Fibroblast of villous mesenchyme (primary cell): ENCODE data around the gene NFATC2IP. TPM values are rescaled to one million over a fixed set of nuclear protein-coding genes. Genes with fewer than 3 reads are reported as not detected.

Experiments
- DNase-seq: peaks from one replicate; pipeline ENCODE4 v3.0.0-alpha.2; 2010; ENCODE audit warnings: low read depth
- H3K4me3 ChIP-seq: 2 replicates; pipeline ENCODE4 v1.5.1; 2011; ENCODE audit warnings: low read depth, mild to moderate bottlenecking, low read length
- total RNA-seq: library from RNA; depleted of rRNA; stranded (reverse); fragments of >200 nt; gene quantifications from 2 replicates; pipeline ENCODE4 v1.2.3, GENCODE V29; 2012
- TF ChIP-seq, protein P1 (sequence below): IDR thresholded peaks from 2 replicates; pipeline ENCODE4 v1.5.1; 2012; ENCODE audit warnings: low read depth, mild to moderate bottlenecking, low read length; ENCODE audit not compliant: insufficient read depth

Gene NFATC2IP
- total RNA-seq, 1 donor = 30.7 TPM

DNA sequence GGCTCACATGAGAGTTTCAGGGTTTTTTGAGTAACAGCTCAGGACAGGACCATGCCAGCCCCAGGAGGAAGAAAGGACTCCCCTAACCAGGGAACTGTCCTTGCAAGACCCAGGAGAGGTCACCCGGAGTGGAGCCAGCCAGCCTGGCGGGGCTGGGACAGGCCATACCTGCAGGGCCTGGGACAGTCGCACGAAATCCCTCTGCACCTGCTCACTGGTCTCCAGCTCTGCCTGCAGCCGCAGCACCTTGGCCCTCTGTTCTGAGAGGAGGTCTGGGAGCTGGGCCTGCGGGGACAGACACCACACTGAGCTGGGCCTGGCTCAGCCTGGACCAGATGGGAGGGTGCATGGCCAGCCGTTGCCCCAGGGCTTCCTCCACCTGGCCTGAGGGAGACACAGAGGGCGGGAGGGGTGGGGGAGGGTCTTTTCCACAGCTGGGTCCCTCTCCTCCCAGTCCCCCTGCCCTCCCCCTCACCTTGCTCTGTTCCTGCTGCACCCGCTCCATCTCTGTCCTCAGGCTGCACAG lies 45.4 kb upstream of the NFATC2IP start:
- H3K4me3 ChIP-seq = no peak overlapping the region
- TF ChIP-seq, protein P1, sequence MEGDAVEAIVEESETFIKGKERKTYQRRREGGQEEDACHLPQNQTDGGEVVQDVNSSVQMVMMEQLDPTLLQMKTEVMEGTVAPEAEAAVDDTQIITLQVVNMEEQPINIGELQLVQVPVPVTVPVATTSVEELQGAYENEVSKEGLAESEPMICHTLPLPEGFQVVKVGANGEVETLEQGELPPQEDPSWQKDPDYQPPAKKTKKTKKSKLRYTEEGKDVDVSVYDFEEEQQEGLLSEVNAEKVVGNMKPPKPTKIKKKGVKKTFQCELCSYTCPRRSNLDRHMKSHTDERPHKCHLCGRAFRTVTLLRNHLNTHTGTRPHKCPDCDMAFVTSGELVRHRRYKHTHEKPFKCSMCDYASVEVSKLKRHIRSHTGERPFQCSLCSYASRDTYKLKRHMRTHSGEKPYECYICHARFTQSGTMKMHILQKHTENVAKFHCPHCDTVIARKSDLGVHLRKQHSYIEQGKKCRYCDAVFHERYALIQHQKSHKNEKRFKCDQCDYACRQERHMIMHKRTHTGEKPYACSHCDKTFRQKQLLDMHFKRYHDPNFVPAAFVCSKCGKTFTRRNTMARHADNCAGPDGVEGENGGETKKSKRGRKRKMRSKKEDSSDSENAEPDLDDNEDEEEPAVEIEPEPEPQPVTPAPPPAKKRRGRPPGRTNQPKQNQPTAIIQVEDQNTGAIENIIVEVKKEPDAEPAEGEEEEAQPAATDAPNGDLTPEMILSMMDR = no peak
- DNase-seq = no peak

- TF ChIP-seq, protein P1 = no peak
- no peak for DNase-seq
Observed at GRCh38 chr16:28905800-28906372, 44.9 kb upstream of the NFATC2IP start.

DNA sequence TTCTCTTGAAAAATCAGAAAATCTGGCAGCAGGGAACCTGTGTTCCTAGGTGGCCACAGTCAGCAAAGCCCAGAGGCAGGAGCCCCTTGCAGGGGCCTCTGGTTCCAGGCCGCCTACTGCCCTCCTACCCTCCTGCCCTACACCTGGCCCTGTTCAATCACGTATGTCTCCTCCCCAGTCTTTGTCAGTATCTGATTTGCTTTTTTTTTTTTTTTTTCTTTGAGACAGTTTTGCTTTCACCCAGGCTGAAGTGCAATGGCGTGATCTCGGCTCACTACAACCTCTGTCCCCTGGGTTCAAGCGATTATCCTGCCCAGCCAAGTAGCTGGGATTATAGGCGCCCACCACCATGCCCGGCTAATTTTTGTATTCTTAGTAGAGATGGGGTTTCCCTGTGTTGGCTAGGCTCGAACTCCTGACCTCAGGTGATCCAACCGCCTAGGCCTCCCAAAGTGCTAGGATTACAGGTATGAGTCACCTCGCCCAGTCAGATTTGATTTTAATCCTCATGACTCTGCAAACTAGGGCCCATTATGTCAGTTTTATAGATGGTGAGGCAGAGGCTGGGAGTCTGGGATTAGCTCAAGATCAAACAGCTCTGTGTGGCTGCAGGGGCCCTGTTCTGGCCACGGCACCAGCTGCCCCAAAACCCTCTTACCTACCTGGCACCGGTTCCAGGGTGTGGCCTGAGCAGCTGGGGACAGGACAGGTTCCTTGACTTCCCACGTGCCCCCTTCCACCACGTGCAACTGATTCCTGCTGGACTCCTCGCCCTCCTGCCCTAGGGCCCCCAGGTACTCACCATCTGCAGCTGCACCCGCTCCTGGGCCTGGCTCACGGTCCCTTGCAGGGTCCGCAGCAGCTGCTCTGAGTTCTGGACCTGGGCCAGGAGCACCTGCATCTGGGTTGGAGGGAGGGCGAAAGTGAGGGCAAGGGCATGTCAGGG lies 40.4 kb upstream of the NFATC2IP start:
- H3K4me3 ChIP-seq = no peak overlapping the region
- no peak for DNase-seq
- TF ChIP-seq, protein P1 = no peak

More at GRCh38 chr16:28905800-28906372, 44.9 kb upstream of the NFATC2IP start:
- no peak overlapping the region for H3K4me3 ChIP-seq

DNA sequence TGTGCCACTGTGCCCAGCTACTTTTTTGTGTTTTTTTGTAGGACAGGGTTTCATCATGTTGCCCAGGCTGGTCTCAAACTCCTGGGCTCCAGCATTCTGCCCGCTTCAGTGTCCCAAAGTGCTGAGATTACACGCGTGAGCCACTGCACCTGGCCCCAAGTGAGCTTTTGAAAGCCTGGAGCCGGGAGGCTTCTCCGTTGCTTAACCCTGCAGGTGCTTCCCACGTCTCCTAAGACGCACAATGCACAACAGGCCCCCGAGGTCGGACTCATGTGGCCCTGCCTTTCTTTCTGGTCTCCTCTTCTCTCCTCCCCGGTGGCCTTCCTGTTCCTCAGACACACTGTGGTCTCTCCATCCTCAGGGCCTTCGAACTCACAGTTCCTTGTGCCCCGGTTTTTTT lies 38.2 kb upstream of the NFATC2IP start:
- no peak overlapping the region for H3K4me3 ChIP-seq
- TF ChIP-seq, protein P1 = no peak
- DNase-seq = no peak

- TF ChIP-seq, protein P1 = no peak
- no peak overlapping the region for H3K4me3 ChIP-seq
- no peak for DNase-seq
Observed at GRCh38 chr16:28913946-28914724, 36.6 kb upstream of the NFATC2IP start.

GRCh38 chr16:28915181-28915580 lies 35.6 kb upstream of the NFATC2IP start:
- peak; percentile 58 for DNase-seq
- TF ChIP-seq, protein P1 = no peak
- H3K4me3 ChIP-seq = no peak overlapping the region
